Stimulated activated CD8-positive, alpha-beta memory T cell treated with anti-CD3 and anti-CD28 coated beads, Interleukin-4, amount 100 ng/mL, for 48 hours (primary cell): ENCODE data around the gene IL1RL2.

Experiments
- DNase-seq: peaks from one replicate; pipeline ENCODE4 v3.0.0-alpha.2; 2020

Gene IL1RL2

DNA sequence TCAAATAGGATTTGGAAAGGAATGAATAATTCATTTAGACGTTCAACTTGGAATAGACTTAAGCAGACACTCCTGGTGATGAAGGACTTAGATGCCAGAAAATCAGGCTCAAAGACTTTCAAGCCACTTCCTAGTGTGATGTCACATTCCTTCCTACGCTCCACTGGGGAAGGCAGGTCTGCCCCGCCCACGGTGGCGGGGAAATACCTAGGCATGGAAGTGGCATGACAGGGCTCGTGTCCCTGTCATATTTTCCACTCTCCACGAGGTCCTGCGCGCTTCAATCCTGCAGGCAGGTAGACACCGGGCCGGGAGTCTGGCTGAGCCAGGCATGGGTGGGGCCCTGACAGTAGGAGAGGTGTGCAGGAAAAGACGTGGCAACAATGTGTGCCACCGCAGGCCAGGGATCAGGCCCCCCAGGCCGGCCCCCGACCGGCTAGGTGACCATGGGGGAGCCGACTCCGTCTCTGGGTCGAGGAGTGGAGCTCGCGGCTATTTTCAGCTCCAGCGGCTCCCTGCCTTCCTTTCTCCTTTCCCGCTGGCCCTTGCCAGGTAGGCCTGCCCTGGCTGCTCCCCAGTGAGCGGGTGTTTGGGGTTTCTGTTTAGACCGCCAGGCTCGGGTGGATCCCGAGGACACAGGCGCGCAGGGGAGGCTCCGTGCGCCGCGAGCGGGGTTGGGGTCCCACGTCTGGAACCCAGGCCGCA, at the start of gene IL1RL2:
Gene IL1RL2, plus strand, starts transcription at position 233 of the 705 bp plus-strand sequence. CDS start 845 bp downstream, outside the sequence.
- no peak for DNase-seq

DNA sequence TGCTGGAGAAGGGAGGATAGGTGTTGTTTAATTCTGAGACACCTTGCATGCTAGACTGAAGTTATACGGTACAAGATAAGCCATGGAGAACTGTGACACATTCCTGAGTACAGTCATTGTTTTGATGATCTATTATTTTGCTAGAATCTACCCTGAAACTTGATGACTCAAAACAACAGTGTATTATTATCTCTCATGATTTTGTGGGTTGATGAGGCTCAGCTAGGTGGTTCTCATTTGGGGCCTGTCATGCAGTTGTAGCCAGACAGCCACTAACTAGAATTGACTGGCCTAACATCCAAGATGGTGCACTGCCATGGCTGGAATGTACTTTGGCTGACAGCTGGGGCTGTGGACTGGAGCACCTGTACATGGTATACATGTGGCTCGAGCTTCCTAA, 49.7 kb upstream of the IL1RL2 start:
- peak; percentile 58 for DNase-seq

DNA sequence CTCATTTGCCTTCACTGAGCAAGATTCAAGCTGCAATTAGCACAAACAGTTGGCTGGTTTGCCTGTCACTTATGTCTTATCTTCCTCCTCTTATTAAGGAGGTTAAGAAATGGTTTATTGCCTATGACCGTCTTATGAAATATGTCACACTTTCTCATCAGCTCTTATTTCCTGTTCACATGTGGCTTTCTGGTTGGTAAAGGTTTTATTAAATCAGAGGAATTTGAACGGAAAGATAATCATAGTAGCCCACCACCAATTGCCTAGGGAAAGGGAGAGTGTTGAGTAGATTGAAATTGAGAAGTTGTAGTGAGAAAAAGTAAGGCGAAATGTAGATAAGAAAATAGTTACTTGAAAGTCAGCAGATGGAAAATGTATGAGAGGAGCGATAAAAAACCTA, 48.5 kb upstream of the IL1RL2 start:
- DNase-seq, result no peak

DNA sequence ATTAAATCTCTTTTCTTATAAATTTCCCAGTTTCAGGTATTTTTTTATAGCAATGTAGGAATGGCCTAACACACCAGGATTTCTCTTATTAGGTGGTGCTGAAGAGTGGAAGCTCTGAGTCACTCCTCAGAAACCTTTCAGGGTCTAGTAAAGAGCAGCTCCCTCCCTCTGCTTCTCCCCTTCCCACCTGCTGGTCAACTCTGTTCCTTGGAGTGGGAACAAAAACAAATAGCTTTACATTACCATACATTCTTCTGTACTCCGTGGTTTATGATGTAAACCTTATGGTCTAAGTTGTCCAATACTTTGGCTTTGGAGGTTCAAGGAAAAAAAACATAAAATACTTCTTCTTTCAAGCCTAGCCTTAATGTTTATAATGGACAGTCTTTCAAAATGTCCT, 47.0 kb upstream of the IL1RL2 start:
- no peak for DNase-seq

DNA sequence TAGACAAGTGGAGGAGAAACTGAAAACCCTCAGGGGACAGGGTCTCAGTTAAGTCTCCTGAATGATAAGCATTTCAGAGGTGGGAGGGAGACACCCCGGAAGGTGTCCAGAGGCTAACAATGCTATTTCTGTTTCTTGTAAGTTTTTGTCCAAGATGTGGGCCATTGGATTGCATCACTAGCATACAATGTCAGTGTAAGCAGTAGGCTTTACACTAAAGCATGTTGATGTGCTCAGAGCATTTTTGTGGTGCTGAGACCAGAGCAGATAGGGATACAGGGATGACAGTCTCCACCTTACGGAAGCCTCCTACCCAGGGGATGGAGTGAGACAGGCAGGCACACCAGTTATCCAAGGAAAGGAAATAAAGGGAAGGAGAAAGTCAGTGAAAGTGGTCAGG, 46.4 kb upstream of the IL1RL2 start:
- no peak for DNase-seq

DNA sequence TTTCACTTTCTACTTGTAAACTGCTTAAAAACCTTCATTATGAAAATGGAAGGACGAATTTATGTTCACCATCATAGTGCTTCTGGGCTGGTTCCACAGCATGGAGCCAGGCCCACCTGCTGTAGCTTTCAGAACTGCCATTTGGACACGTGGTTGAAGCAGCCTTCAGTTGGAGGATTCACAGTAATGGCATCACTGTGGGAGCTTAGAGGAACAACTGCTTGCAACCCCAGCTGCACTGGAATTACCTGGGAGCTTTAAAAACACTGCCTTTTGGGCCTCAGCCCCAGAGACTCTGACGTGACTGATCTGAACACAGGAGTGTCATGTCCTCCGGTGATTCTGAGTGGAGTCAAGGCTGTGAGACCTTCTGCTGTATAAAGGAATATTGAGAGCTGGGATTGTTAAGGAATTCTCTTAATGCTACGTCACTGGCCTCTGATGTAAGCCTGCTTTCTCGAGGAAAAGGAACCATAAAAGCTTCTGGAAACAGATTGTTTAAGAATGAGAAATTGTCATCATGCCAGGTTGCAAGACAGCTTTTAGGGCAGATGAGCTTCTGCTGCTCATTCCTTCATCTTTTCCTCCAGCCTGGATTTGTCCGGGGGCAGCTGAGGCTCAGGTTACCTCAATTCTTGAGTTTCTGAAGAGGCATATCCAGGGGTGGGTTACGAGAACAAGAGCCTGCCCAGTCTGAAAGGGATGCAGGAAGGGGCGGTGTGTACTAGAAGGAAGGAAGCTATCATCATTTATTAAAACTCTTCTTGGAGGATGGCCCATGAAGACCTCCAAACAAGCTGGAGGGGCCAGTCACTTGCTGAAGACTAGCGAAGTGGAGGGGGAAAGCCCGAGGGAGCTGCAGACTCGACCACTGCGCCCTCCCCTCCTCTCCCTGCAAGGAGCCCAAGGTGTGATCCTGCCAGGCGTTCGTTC, 45.5 kb upstream of the IL1RL2 start:
- DNase-seq, result no peak

DNA sequence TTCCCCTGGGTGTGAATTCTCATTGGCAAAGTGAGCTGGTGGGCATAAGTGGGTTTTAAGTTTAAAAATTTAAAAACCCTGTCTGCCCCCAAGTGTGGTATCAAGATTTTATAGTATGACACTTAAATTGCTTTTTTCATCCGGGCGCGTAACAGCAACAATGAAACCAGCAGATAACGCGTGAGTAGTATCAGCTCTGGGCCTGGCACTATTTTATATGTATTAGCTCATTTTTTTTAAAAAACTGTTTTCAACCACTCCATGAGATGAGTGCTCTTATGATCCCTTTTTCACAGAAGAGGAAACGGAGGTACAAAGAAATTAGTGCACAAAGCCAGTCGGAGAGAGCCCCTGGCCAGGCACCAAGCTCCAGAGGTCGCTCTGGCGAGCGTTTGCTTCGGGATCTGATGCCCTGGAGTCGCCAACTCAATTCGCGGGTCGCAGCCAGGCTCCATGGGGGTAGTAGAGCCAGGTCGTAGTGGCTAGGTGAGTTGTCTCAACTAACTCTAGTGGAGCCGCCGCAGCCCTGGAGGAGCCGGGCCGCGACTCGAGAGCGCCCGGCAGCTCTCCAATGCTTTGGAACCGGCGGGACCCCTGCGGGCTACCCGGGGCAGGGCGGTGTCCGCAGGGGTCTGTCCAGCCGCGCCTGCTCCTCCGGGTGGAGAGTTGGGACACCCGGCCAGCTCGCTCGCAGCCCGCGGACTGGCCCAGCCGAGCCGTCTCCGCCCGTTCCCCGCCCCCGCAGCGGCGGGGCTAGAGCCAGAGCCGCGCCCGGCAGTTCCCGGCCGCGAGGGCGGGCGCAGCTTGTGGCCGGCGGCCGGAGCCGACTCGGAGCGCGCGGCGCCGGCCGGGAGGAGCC, 44.6 kb upstream of the IL1RL2 start, which contains the start of gene IL1R1:
Gene IL1R1, plus strand, starts transcription at position 777 of the 859 bp plus-strand sequence. CDS start 14,979 bp downstream, outside the sequence.
- no peak for DNase-seq

DNA sequence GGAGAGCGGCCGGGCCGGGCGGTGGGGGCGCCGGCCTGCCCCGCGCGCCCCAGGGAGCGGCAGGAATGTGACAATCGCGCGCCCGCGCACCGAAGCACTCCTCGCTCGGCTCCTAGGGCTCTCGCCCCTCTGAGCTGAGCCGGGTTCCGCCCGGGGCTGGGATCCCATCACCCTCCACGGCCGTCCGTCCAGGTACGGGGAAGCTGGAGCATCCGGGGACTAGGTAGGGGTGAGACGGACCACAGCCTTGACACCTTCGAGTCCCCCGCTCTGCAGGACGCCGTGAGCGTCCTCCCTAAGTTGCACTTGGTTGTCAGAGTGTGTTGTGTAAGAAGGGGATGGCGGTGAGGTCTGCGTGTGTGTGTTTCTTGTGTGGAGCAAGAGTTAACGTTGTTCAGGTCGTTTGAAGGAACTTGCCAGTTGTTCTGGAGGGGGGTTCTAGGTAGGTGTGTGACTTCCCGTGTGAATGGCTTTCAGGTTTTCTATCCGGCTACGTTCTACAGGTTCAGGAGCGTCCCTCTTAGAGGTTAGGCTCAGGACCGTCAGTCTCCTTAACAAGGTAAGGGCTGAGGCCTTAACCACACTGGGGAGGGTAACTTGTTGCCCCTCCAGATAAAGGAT, 43.9 kb upstream of the IL1RL2 start:
- DNase-seq, result no peak

DNA sequence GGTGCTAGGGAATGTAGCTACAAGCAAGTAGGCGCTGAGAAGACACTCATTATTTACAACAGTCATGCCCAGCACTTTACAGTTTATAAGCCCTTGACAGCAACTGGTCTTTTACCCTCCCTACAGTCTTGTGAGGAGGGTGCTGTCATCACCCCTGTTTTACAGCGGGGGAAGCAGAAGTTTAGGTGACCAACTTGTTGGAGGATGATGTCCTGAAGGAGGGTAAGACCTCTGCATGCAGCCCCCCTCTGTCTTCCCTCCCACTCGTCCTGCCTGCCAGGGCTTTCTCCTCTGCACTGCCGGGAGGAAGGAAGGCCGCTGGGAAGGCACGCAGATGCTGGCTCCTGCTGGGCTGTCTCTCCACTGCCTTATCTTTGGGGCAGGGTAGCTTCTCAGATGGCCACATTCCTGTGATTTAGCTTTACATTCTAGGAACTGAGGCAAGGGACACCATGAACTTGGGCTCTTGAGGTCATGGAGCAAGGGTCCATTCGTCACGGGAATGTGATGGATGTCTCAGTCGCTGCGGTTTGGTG, 43.3 kb upstream of the IL1RL2 start:
- DNase-seq, result no peak

DNA sequence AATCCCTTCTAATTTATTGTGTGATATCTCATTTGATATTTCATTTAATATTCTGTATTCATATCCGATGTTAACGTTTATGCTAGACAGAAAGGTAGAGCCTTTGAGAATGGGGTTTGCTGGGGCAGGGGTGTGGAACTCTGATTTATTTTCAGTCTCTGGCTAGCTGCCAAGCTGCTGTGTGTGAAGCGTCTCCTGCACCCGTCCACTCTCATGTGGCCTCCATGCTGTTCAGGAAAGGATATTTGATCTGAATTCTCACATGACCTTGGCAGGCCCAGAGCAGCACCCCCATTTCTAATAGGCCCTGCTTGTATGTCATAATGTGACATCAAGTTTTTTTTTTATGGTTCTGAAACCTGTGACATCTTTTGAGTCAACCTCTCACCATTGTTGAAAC, 42.7 kb upstream of the IL1RL2 start:
- no peak for DNase-seq

DNA sequence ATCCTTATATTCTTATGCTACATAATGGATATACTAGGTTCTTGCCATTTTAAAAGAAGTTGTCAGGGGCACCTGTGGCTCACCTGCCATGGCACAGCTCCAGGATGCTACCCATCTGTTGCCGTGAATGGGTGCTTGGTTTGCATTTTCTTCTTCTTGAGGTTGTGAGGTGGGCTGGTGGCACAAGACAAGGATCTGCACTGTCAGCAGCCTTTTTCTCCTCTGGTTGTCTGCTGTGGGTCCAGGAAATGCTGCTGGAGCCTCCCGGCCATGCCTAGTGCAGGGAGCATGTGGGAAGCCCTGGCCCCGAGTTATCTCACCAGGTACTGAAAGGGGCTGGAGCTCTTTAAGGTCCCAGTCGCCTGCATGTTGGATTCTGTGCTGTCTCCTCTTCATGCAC, 41.7 kb upstream of the IL1RL2 start:
- no peak for DNase-seq

DNA sequence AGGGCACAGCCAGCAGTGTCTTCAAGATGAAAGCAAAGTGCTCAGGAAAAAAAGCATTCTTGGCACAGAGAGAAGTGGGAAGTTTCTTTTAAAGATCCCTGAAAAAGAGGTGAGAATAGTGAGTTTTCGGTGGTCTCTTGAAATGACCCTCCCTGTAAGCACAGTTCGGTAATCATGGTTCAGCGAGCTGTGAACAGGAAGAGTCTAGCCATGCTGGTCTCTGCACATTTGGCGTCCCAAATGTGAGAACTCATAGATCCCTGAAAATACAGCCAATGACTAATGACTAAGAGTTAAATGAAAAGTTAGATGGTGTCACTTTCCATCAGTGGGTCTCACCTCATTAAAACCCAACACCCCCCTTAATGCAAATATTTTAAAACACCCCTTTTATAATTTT, 40.9 kb upstream of the IL1RL2 start:
- no peak for DNase-seq

DNA sequence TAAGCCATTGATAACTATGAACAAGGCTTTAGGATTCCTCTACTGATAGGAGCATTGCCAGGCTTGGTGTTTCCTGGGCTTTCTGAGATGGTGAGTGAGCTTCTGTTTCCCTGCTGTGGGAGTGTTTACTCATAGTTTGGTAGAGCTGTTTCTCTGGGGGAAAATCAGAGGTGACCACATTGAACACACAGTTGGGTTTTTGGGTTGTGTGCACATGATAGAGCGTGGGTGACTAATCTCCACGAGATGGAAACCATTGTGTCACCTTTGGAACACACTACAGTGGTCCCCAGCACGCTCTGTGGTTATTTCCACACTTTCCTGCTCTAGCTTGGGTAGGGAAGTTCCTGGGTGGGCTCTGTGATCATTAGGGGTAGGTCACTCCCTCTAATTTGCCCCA, 38.9 kb upstream of the IL1RL2 start:
- peak; percentile 66 for DNase-seq

DNA sequence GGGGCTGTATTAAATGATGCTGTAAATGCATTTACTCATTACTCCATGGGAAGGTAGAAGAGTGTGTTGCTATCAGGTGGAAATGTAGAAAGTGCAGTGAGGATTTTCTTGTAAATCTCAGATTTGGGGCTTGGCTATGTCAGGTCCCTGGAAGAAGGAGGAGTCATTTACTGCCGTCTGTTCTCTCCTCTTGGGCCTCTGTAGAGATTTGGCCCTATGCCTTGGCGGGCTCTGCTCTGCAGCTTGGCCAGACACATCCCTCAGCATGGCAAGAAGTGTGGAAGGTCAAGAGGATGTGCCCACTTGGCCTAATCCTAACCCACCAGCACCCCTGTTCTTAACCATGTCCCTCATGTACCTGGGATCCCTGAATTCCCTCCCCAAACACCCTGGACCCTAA, 37.6 kb upstream of the IL1RL2 start:
- DNase-seq, result no peak

DNA sequence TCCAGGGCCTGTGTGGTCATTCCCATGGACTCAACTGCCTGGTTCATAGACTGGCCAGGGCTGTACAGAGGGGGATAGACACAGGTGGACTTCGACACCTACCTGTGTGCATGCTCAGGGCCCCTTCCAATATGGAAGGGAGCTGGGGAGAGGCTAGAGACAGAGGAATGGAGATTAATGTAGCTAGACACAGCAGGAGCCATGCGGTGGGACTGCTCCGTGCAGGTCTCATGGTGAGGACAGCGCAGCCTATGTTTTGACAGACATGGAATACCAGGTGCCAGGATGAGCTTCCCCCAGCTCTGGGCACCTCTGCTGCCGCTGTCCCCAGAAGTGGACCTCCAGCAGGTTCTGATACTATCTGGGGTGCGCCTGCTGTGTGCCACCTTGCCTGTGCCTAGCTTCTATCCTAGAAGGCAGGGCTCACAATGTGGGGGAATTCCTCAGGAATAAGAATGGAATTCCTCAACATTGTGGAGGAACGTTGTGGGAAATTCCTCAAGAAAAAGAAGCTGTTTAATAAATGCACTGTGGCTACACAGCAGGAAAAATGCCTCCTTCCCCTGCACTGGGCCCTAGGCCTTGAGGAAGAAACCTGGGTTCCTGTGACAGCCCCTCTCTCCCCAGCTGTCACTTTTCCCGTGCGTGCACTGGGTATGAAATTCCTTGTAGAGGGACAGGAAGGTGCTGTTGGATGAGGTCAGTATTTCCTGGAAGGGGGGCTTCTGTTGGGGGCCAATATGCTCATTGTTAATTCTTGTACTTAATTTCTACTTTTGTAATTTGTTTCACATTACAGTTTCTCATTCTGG, 37.0 kb upstream of the IL1RL2 start:
- no peak for DNase-seq

DNA sequence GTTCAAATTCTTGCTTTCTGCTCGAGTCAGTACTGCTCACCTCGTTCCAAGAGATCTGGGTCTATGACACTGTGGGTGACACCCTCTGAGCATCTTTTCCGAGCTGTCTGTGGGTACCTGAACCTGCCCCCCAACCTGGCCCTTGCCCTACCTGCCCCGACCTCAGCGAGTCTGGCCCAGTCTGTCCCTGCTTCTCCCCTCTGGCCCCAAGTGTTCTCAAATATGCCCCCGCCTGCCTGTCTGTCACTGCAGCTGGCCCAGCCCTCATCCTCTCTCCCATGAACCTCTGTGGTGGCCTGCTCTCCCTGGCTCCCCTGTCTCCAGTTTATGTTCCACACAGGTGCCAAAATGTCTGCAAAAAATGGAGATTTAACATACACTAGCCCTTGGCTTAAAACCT, 32.5 kb upstream of the IL1RL2 start:
- no peak for DNase-seq

DNA sequence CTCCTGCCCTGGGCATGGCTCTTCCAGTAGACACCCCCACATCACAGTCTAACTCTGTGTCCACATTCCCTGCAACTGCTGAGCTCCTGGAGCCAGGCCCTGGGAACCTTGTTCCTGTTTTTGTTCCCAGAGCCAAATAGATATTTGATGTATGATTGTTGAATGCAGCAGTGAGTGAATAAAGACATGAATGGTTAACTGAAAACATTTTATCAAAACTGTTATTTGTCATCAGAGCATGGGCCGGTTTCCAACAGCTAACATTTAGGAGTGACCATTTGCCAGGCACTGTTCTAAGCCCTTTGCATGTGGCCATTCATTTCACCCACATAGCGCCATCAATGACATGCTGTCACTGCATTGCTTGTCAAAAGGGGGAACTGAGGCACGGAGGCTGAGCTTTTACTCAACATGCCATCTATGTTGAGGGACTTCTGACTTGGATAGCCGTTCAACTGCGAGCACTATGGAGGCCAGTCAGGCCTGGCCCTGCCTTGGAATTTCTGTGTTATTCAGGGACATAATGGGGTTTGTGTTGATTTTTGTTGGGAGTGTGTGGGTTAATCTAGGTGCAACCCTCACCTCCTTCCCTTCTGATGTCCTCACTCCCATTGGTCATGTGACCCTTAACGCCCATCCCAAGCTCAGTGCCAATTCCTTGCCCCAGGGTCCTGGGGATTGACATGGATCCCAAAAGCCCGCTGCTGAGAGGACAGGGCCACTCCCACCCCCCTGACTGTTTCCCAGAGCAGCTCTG, 31.7 kb upstream of the IL1RL2 start:
- no peak for DNase-seq

DNA sequence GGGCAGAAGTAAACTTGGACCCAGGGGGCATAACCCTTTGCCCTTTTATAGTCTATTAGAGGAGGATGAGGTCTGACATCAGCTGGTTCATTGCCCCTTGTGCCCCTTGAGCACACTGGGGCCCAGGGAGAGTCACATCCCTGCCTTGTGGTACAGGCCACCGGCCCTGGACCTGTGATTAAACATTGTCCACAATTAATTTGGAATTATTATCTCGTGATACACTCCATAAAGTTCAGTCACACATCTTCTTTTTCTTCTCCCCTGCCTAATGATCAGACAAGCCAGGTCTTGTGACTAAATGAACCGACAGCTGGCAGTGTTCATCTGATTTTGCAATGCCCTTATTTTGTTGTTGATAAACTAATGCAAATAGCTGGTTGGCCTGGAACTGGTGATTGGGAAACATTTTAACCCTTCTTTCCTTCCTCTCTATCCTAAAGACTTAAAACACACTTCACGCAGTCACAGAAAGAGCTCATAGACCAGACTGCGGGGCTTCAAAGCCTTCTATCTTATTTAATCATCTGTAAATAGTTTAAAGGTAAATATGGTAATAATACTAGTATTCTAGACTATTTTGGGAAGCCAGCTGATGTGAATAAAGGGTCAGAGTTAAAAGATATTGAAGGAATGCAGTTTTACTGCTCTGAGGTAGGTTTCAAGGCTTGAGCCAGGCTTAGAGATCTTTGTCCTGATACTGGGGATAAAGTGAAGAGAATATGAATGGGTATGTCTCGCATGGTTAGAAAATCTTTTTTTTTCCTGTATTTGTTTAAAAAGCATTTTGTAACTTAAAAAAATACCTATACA, 30.9 kb upstream of the IL1RL2 start:
- DNase-seq, result no peak

DNA sequence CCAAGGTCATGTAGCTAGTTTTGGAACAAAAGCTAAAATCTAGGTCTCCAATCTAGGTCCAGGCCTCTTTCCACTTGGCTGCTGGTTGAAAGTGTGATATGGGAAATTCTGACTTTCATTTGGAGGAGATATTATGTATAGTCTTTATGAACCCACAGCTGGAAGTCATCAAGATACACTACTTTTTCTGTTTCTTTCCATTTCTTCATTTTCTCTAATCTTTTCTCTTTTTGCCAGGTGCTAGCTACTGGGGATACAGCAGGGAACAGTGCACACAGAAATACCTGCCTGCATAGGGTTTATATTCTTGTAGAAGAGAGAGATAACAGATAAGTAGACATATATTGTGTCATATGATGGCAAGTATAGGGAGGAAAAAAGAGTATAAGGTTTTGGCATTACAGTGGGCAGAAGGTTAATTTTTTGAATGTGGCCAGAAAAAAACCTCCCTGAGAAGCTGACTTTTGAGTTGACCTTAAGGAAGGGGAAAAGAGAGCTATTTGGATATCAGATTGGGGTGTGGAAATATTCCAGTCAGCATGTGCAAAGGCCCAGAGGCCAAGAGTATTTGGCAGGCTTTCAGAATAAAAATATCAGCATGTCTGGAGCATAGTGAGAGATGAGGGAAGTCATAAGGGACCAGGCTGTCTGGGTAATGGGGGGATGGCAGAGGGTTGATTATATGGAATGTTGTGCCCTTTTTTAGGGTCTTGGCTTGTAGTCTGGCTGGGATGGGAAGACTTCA, 28.6 kb upstream of the IL1RL2 start:
- no peak for DNase-seq
